Kidney (tissue), 14 donors: ENCODE results near the gene FCER1G. TPM values are rescaled to one million over a fixed set of nuclear protein-coding genes. Genes with fewer than 3 reads are reported as not detected.

Source experiments
- DNase-seq, 5 donors: peaks; one replicate each; pipeline ENCODE4 v3.0.0-alpha.2; 2013 to 2020
- FAIRE-seq: peaks from 2 replicates; lab custom pipeline; 2012; peaks lifted over from hg19 to GRCh38; lab: Jason Lieb, UNC
- H3K27ac ChIP-seq, 2 donors: one replicate each; pipeline ENCODE4 v1.7.0; 2013; ENCODE audit warnings: low read depth in 2 of 2, low read length in 2 of 2, inconsistent platforms in 1 of 2
- H3K27me3 ChIP-seq: one replicate; pipeline ENCODE4 v1.7.1; 2013; ENCODE audit warnings: low read length, inconsistent platforms; ENCODE audit not compliant: control insufficient read depth, insufficient read depth
- H3K36me3 ChIP-seq, 3 donors: one replicate each; pipeline versions ENCODE4 v1.7.0 to v1.7.1; 2013; ENCODE audit warnings: low read length in 3 of 3, control low read depth in 1 of 3, inconsistent platforms in 1 of 3; ENCODE audit not compliant: insufficient read depth in 3 of 3, control insufficient read depth in 2 of 3
- H3K4me1 ChIP-seq, 3 donors: one replicate each; pipeline versions ENCODE4 v1.7.0 to v1.7.1; 2013; ENCODE audit warnings: low read length in 3 of 3, inconsistent platforms in 1 of 3, low read depth in 1 of 3; ENCODE audit not compliant: control insufficient read depth in 2 of 3, insufficient read depth in 2 of 3
- H3K4me3 ChIP-seq, 3 donors: one replicate each; pipeline versions ENCODE4 v1.7.0 to v1.8.1; 2013; ENCODE audit warnings: low read length in 3 of 3, control low read depth in 1 of 3, inconsistent platforms in 1 of 3
- H3K9ac ChIP-seq, 3 donors: one replicate each; pipeline versions ENCODE4 v1.7.0 to v1.7.1; 2013; ENCODE audit warnings: low read length in 3 of 3, control low read depth in 1 of 3, inconsistent platforms in 1 of 3
- H3K9me3 ChIP-seq, 3 donors: one replicate each; pipeline versions ENCODE4 v1.7.0 to v1.7.1; 2013; ENCODE audit warnings: low read length in 3 of 3, control low read depth in 1 of 3, inconsistent platforms in 1 of 3; ENCODE audit not compliant: control insufficient read depth in 2 of 3, insufficient read depth in 1 of 3
- intact Hi-C: fragments of 100-400 bp; cut with DNase I; formaldehyde crosslinking; loops from one replicate; pipeline ENCODE4 v1.11.1; 2022
- polyA plus RNA-seq: library from polyadenylated mRNA; stranded (reverse); fragments of 350-450 nt; fragmentation: Illumina TruSeq; extraction: RNeasy Lipid Tissue Mini Kit (QIAGEN cat#74804); gene quantifications from one replicate; pipeline ENCODE4 v1.2.3, GENCODE V29; 2014; ENCODE audit warnings: low read depth, low replicate concordance; ENCODE audit not compliant: insufficient read depth
- total RNA-seq: library from RNA; stranded (reverse); fragmentation: NEBNext Ultra II Directional; extraction: Animal tissue kit (Norgen Biotek cat#: 25700); gene quantifications from one replicate; pipeline ENCODE4 v1.2.1, GENCODE V29; 2021
- TF ChIP-seq, protein P1 (sequence below): IDR thresholded peaks from 3 replicates; pipeline ENCODE4 v1.5.1; 2012; ENCODE audit warnings: mild to moderate bottlenecking, moderate library complexity, borderline replicate concordance; ENCODE audit not compliant: insufficient read depth; ENCODE audit errors: extremely low read depth
- donor health status: control.
- donor health status: control.
- donor health status: control.
- donor health status: control.
- donor health status: control.
- donor health status: DM: yes; HTN: yes; CAD: no.
- donor health status: Normal renal cell carcinoma (clear cell type).

The FCER1G gene
- total and polyA plus RNA-seq, 2 donors from 2014 or later = 38.9 to 43.4 TPM

GRCh38 chr1:161198194-161198896 is 16.8 kb upstream of the FCER1G start:
- intact Hi-C loops = no loop called here
- no peaks in the 10 kb centered on the region for H3K9me3 ChIP-seq
- FAIRE-seq (no peak), DNase-seq (peak; percentile 77 to 91 (median 89))
- peak overlapping the region; percentile 10 to 65 (median 21) for H3K9ac ChIP-seq
- peak overlapping the region; percentile 71 to 85 for H3K27ac ChIP-seq
- H3K27me3 ChIP-seq = no peaks in the 10 kb centered on the region
- TF ChIP-seq, protein P1, sequence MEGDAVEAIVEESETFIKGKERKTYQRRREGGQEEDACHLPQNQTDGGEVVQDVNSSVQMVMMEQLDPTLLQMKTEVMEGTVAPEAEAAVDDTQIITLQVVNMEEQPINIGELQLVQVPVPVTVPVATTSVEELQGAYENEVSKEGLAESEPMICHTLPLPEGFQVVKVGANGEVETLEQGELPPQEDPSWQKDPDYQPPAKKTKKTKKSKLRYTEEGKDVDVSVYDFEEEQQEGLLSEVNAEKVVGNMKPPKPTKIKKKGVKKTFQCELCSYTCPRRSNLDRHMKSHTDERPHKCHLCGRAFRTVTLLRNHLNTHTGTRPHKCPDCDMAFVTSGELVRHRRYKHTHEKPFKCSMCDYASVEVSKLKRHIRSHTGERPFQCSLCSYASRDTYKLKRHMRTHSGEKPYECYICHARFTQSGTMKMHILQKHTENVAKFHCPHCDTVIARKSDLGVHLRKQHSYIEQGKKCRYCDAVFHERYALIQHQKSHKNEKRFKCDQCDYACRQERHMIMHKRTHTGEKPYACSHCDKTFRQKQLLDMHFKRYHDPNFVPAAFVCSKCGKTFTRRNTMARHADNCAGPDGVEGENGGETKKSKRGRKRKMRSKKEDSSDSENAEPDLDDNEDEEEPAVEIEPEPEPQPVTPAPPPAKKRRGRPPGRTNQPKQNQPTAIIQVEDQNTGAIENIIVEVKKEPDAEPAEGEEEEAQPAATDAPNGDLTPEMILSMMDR = no peak
- peaks cover 0 to 4% (median 0%) of the 10 kb centered on the region in 3 donors for H3K36me3 ChIP-seq
- peak overlapping the region in 2 of 3 donors; percentile 7 to 54 for H3K4me3 ChIP-seq
- peaks cover 0 to 30% (median 26%) of the 10 kb centered on the region in 3 donors for H3K4me1 ChIP-seq

- peak within 1 kb of the TSS; percentile 3 to 54 (median 46) for H3K4me3 ChIP-seq
- no peaks in the 10 kb centered on the region for H3K27me3 ChIP-seq
- H3K4me1 ChIP-seq = peaks cover 0 to 35% (median 30%) of the 10 kb centered on the region in 3 donors
- FAIRE-seq (no peak), DNase-seq (peak in 4 of 5 donors; percentile 55 to 85 (median 66))
- no peaks in the 10 kb centered on the region for H3K9me3 ChIP-seq
- peaks cover 0 to 4% (median 0%) of the 10 kb centered on the region in 3 donors for H3K36me3 ChIP-seq
- peak within 1 kb of the TSS; percentile 99 for H3K27ac ChIP-seq
- intact Hi-C loops = no loop called here
- TF ChIP-seq, protein P1 = no peak
- H3K9ac ChIP-seq = peak within 1 kb of the TSS; percentile 10 to 65 (median 21)
Observed at GRCh38 chr1:161198897-161199431, 16.1 kb upstream of the FCER1G start, which contains the start of gene ADAMTS4. Gene ADAMTS4 (minus strand): TSS chr1:161199054. CDS start chr1:161198627, 427 bp downstream.

GRCh38 chr1:161199506-161200139 is 15.5 kb upstream of the FCER1G start:
- no peaks in the 10 kb centered on the region for H3K27me3 ChIP-seq
- DNase-seq (peak in 2 of 5 donors; percentile 29 to 49), FAIRE-seq (no peak)
- H3K9me3 ChIP-seq = no peaks in the 10 kb centered on the region
- peak overlapping the region in 1 of 3 donors; percentile 3 for H3K4me3 ChIP-seq
- peak overlapping the region; percentile 99 for H3K27ac ChIP-seq
- peaks cover 0 to 10% (median 0%) of the 10 kb centered on the region in 3 donors for H3K36me3 ChIP-seq
- TF ChIP-seq, protein P1 = no peak
- intact Hi-C loops = no loop called here
- H3K4me1 ChIP-seq = peaks cover 0 to 35% (median 34%) of the 10 kb centered on the region in 3 donors
- peak overlapping the region in 1 of 3 donors; percentile 21 for H3K9ac ChIP-seq
